Right kidney (tissue), 1 donor: ENCODE results near the gene BTAF1.

Source experiments
- DNase-seq: peaks from one replicate; pipeline ENCODE4 v3.0.0-alpha.2; 2016

BTAF1 gene

DNA sequence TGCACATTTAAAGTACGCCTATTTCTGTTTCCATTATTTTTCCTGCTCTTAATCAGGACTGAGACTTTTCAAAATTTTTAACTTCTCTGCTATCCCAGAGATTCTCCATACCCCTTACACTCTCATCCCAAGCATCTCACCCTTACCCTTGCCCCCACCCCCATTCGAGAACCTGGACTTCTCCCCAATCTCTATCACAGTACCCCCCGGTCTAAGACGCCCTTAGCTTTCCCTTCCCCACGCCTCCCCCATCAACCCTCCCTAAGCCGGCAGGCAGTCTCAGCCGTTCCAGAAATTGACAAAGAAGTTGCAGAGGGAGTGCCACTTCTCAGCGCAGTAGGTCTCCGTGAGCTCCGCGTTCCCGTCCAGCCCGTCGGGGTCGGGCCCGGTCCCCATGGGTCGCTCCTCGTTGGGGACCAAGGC lies 15.6 kb upstream of the BTAF1 start:
- DNase-seq = no peak

DNA sequence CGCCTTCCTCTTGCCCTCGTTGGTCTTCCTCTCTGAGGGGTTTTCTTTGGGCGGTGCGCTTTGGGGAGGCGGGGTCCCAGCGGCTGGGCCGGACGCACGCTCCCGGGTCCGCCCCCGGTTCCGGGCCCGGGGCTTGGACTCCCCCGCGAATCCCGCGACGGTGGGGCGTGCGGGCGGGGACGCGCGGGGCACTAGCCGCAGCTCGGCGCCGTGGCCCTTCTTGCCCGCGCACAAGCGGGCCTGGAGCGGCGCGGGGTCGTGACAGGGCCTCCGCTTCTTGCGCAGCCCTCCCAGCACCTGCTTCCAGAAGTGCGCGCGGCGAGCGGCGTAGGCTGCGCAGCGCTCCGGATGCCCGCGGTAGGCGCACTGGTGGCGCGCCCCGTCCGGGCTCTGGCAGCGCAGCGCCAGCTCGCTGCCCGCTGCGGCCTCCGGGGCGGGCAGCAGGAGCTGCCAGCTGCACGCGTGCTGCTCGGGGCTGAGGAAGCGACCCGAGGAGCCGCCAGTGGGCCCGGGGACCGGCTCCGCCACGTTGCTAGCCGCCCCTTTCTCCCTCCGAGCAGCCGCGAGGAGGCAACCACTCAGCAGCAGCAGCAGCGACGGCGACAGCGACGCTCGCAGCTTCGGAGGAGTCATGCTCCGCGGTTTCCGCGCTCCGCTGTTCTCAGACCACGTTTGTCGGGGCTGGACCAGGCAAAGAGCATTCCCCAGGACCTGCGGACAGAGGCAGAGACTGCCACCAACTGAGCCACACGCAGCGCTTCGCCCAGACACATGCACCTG lies 15.0 kb upstream of the BTAF1 start:
- DNase-seq = peak; percentile 97

DNA sequence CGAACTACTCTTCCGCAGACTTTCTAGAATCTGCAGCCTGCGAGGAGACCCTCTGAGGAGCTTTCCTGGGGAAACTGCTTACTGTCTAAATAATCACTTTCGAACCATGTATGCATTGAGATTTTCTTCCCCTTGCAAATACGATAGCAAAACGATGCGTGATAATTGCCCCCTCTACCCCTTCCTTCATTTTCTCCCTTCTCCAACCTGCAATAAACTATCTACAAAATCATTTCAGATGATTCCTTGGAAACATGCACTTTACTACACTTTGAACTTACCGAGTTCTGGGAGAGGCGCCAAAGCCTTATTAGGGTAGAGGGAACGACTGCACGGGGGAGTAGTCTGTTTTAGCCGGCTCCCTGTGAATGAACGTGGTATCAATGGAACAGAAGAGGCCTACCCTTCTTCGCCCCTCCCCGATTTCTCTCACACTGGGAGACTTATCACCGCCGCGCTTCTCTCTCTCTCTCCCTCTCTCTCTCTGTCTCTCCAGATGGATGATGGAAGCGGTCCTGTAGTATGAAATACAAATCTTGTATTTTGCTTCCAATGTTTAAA lies 14.4 kb upstream of the BTAF1 start, which contains the start of gene FGFBP3:
TSS of gene FGFBP3 (minus strand) at position 370 of the 561 bp plus-strand sequence. CDS start 517 bp downstream, outside the sequence.
- no peak for DNase-seq

DNA sequence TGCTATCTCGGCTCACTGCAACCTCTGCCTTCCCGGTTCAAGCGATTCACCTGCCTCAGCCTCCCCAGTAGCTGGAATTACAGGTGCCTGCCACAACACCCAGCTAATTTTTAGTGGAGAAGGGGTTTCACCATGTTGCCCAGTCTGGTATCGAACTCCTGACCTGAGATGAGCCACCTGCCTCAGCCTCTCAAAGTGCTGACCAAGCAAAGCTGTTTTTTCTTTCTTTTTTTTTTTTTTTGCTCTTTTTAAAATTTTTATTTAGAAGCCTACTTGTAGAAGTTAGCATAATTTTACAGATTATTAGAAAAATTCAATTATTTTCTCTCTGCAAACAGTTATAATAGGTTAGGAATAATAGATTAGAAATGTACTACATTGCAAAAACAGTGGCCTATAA lies 13.1 kb upstream of the BTAF1 start:
- DNase-seq = no peak

DNA sequence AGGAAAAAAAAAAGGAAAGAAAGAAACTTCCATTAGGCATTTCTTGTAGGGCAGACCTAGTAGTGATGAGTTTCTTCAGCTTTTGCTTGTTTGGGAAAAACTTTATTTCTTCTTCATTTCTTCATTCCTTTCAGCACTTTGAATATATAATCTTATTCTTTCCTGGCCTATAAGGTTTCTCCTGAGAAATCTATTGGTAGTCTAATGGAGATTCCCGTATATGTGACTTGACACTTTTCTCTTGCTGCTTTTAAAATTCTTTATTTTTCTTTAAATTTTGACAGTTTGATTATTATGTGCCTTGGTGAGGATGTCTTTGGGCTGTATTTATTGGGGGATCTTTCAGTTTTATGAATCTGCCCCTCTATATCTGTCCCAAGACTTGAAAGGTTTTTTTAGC lies 3.9 kb upstream of the BTAF1 start:
- no peak for DNase-seq

DNA sequence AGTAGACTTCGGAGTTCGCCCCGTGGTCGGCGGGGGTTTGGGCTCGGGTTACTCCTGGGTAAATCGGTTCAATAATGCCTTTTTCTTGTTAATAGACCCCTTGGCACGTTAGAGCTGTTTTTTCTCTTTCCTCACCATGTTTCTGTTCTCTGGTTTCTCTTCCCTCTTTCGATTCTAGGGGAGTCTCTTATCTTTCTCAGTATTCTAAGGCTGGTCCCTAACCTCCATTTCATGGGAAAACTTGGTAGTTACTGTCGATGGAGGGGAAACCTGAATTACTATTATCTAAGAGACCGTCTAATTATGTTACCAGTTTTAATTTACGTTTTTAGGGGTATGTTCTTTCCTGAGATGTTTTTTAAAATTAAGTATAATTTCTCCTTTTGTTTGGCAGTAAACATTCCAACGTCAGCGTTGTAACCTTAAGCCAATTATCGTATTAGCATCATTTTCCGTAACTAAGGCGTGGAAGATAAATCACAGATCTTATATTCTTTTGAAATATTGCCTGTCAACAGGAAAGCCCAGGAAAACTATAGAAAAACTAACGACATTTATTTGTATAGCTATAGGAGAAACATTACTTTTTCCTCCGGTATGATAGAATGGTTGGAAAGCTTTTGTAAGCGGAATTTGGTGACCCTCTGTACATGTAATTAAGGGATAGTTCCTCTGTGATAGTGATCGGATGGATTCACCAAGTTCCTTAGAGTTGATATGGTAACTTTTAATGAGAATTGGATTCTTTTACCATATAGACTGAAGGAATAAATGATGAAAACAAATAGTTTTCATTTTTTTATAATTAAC lies 847 bp downstream of the BTAF1 start:
- no peak for DNase-seq

DNA sequence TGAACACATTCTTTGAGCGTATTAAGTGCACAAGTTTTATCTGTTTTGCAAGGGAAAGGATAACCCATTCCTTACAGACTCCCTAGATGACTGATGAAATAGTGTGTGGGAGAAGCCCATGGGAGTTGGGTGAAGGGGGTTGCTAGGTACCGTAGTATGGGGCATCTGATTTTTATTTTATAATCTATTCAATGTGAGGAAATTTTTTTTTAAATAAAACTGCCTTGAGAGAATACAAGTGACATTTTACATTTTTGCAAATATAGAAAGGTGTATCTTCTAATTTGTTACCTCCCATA lies 1.4 kb downstream of the BTAF1 start:
- no peak for DNase-seq

DNA sequence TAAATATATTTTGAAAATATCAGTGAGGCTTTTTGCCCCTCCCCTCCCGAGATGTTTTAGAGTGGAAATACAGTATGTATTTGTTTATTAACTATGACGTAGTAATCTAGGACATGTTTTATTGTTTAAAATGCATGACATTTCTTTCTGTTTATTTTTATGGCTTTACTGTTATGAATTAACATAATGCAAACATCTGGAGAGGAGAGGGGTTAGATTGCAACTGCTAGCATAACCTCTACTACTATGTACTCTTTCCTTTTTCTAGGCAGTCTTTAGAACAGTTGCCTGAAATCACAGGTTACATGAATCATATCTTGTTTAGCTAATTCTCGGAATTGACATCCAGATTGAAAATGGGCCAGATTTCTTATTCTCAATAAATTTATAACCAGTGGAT lies 7.4 kb downstream of the BTAF1 start:
- DNase-seq = no peak

DNA sequence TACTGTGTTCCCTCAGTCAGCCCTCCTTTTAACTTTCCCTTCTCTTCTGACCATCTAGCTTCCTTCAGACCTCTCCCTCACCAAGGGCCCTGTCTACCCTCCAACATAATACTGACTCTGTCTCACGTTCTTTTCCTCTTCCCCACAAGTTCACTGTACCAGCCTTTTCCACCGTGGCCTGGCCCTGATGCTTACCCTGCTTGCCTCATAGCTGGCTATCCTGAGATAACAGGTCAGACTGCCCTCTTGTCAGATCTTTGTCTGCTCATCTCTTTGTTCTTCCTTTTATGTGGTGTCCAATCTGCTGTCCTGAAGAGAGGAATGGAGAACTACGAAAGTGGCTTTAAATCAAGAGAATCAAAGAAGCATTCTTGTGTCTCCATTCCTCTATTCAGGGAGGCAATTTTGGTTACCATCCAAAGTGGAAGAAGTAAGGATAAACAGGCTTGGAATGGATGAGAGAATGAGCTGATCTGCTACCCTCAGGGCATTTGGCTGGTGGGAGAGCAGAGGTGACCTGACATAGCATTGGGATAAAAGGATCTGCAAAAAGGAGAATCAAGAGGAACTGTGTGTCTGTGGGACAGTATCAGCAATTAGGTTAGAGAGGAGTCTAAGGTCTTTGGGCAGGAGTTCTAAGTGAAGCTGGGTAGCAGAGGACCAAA lies 8.1 kb downstream of the BTAF1 start:
- no peak for DNase-seq

DNA sequence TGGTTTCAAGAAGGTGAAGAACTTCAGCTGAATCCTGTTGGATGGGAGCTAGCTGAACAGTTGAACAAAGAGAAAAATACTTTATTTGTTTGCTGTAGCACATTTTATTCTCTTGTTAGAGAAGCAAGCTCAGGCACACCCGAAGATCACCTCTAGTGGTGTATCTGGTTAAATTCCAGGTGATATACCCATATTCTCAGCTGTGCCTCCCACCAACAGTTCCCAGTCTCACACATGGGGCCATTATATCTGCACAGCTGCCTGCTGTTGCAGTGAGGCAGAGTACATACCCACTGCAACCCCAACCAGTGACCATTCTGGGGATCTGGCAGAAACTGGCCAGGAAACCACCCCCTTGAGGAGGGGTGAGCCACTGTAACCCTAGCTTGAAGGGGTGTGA lies 9.2 kb downstream of the BTAF1 start:
- DNase-seq = no peak

DNA sequence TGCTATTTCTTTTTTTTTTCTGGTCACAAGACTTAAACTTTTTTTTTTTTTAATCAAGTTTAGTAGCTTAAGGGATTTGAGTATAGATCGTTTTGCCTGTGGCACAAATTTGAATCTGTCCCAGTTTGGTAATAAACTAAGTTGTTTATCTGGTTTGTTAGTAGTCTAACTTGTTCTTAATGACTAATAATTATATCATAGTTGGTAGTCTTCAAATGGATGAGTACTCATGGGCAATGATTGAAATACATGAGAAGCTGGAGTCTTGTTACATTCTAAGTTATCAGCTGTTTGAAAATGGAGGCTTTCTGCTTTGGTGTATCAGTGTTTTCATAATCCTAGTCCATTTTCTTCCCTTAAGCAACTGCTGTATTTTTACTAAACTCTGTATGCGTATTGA lies 12.3 kb downstream of the BTAF1 start:
- DNase-seq = no peak

DNA sequence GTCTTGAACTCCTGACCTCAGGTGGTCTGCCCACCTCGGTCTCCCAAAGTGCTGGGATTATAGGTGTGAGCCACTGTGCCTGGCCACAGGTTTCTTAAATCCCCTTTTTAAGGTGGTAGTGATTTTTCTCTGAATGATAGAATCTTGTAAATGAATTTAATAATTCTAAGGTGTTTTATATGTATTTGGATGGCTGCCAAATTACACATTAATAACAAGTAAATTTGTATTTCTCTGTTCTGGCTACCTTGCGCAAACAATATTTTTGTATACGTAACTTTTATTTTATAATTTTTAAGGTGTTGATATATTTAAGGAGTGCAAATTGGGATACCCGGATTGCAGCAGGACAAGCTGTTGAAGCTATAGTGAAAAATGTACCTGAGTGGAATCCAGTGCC lies 16.1 kb downstream of the BTAF1 start:
- DNase-seq = no peak

DNA sequence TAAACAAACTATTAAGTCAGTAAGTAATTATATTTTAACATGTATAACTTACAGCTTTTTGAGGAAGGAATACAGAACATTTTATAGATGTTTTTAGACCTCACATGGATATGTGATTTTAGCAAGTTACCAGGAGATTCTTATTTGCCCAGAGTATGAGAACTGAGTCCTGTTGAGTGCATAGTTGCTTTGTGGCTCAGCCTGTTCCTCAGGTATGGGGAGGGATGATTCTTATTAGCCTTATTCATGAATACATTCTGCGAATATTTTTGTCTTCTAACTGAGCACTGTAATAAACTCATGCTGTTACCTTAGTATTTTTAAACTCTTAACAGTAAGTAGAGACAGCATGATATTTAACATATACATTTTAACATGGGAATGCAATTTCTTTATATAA lies 17.9 kb downstream of the BTAF1 start:
- no peak for DNase-seq

DNA sequence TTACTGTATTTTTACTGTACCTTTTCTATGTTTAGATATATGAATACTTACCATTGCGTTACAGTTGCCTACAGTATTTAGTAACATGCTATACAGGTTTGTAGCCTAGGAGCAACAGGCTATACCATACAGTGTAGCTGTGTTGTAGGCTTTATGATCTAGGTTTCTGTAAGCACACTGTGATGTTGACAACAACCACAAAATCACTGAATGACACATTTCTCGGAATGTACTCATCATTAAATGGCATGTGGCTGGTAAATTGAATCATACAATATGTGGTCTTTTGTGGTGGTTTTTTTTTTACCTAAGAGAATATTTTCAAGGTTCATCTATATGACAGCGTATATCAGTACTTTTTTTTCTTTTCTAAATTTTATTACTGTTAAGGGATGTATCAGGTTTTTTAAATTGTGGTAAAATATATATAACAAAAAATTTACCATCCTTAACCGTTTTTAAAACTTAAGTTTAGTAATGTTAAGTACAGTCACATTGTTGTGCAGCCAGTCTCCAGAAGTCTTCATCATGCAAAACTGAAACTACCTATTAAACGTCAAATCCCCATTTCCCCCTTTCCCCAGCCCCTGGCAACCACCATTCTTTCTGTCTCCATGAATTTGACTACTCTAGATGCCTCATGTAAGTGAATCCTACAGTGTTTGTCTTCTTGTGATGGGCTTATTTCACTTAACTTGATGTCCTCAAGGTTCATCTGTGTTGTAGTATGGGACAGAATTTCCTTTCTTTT lies 21.5 kb downstream of the BTAF1 start:
- DNase-seq = no peak

DNA sequence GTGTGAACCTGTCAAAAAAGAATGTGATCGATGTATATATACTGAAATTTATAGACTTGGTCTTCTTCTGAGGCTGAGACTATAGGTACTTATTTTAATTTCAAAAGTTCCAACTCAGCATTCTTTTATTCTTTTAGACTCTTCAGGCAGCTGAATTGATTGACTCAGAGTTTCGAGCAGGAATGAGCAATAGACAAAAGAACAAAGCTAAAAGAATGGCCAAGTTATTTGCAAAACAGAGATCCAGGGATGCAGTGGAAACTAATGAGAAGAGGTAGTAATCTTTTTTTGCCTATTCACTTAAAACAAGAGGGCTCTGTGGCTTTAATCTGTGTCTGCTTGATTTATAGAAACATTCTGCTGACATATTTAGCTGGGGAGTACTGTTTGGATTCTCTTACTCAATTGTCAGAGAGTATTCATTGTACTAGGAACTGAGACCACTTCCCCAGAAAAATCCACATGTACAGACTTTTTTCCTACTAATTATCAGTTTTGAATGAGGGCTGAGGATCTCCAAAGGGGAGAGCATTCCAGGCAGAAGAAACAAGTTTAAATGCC lies 30.1 kb downstream of the BTAF1 start:
- no peak for DNase-seq

DNA sequence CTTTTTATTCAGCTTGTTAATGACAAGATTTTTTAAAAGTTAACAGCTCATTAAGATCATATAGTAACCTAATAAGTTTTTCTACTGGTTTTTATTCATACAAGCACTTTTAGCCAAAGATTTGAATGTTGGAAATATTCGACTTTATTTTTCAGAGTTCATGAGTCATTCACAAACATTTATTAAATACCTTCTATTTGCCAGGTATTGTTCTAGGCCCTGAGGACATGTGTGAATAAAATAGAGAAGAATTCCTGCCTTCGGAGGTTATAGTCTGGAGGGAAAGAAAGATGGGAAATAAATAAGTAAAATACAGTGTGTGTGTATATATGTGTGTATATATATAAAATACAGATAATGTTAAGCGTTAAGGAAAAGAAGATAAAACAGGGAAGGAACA lies 31.5 kb downstream of the BTAF1 start:
- no peak for DNase-seq

DNA sequence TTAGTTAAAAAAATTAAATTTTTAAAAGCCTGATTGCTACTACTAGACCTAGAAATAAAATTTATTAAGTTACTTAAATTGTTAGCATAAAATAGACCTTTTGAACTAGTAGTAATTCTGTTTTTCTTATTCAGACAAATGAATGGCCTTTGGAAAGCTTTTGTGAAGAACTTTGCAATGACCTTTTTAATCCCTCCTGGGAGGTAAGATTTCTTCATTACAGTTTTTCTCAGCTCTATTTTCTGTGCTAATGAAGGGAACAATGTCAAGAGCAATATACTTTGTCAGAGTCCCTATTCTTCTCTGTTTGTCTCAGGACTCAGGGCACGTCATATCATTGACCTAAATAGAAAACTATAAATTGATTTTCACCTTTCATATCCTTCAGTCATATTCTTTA lies 33.5 kb downstream of the BTAF1 start:
- no peak for DNase-seq

DNA sequence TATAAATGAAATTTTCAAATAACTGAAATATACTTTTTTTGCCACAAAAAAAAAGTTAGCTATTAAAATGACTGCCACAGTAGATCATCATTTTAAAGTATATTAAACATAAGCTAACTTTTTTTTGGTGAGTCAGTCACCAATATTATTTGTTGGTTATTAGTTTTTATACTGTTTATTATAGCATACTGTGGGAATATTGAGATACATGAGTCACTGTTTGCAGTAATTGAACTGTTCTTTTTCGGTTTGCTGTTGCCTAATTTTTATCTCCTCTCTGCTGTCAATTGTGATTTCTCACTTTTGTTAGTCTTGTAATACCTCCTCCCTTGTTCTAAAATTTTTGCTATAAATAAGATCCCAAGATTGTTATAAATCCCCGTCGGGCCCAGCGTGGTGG lies 45.7 kb downstream of the BTAF1 start:
- no peak for DNase-seq

DNA sequence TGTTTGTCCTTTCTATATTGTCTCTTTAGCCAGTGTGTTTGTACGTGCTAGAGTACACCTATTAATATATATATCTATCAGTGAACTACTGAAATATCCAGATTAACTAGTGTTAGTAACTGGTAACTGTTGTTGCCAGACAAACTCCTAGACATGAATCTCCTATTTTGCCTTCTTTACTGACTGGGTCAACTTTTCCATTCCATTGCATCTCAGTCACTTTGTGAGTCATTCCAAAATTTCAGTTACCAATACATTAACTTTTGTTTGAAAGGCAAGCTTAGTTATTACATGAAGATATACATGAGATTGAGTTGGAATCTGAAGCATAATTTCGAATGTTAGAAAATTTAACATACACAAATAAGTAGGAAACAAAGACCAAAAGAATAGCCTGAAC lies 51.4 kb downstream of the BTAF1 start:
- DNase-seq = no peak

DNA sequence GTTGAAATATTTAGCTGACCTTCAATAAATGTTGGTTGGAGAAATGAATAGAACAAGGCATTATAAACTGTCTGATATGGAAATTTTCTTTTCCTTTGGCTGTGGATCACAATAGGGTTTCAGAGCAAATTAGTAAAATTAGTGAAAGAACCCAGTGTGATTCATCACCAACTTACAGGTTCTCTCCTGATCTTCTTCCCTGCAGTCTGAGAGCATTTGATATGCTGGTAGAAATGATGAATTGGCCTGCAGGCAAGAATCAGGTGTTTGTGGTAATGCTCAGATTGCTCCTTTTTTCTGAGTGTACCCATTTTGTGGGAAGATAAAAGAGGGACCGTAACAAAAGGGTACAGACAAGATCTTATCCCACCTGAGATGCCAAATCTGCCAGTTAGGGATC lies 51.9 kb downstream of the BTAF1 start:
- no peak for DNase-seq

DNA sequence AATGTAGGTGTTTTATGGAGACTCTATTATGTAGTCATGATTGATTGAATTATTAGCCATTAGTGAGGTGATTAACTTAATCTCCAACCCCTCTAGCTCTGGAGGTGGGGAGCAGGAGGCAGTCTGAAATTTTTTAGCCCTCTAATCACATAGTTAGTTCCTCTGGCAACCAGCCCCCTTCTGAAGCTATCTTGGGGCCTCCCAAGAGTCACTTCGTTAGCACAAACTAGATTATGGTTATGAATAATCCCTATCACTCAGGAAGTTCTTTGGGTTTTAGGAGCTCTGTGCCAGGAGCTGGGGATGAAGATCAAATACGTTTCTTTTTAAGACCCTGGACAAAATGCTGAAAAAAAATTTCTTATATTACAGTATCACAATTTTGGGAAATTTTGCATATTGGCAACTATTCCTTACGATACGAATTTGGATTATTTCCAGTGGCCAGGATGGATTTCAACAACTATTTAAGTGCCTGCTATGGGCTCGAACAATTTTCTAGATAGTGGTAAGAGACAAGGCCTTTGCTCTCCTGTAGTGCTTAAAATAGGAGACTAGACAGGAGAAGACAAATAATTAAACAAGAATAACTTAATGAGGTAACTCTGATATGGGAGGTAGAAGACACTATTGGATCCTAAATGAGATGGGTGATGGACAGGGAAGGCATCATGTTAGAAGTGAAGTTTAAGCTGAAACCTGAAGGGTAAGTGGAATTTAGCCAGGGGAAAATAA lies 52.9 kb downstream of the BTAF1 start:
- DNase-seq = no peak
